ENCODE results near the gene PIAS2.

The PIAS2 gene

GRCh38 chr18:46768166-46768921, 149.0 kb downstream of the PIAS2 start:
- no peak for DNase-seq (ENCODE audit: low read depth in 1 of 2, low spot score in 1 of 2)

GRCh38 chr18:46767217-46767616, 150.1 kb downstream of the PIAS2 start:
- DNase-seq (ENCODE audit: low read depth in 1 of 2, low spot score in 1 of 2) = no peak

- DNase-seq (ENCODE audit: low read depth in 1 of 2, low spot score in 1 of 2) = no peak
Measured at GRCh38 chr18:46764586-46764985, 152.7 kb downstream of the PIAS2 start.

- DNase-seq (ENCODE audit: low read depth in 1 of 2, low spot score in 1 of 2) = no peak
Measured at GRCh38 chr18:46761059-46761769, 156.1 kb downstream of the PIAS2 start.

- DNase-seq (ENCODE audit: low read depth in 1 of 2, low spot score in 1 of 2) = no peak
Measured at GRCh38 chr18:46759890-46760289, 157.4 kb downstream of the PIAS2 start.

- DNase-seq (ENCODE audit: low read depth in 1 of 2, low spot score in 1 of 2) = no peak
Measured at GRCh38 chr18:46756559-46757201, 160.6 kb downstream of the PIAS2 start, which contains the start of gene ST8SIA5. TSS of gene ST8SIA5 (minus strand) at chr18:46757053. CDS start at chr18:46756508, 545 bp downstream.

- no peak for DNase-seq (ENCODE audit: low read depth in 1 of 2, low spot score in 1 of 2)
Measured at GRCh38 chr18:46756025-46756558, 161.2 kb downstream of the PIAS2 start.

- no peak for DNase-seq (ENCODE audit: low read depth in 1 of 2, low spot score in 1 of 2)
Measured at GRCh38 chr18:46755315-46756024, 161.8 kb downstream of the PIAS2 start.

GRCh38 chr18:46754661-46755292, 162.5 kb downstream of the PIAS2 start:
- DNase-seq (ENCODE audit: low read depth in 1 of 2, low spot score in 1 of 2) = no peak

GRCh38 chr18:46754188-46754587, 163.1 kb downstream of the PIAS2 start:
- DNase-seq (ENCODE audit: low read depth in 1 of 2, low spot score in 1 of 2) = no peak
